ENCODE results near the gene IL17RB.

IL17RB gene

DNA sequence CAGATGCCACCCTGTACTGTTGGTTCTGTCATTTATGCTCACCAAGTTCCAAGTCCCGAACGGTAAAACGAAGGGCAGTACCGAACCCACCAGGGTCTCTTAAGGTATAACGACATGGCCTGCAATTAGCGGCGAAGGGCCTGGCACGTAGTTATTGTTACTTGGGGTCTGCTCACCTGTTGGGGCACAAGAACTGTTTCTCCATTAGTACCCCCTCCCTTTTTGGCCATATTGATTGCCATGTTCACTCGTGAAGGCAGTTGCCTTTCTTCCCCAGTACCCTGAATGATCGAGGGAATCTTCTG lies 435 bp downstream of the IL17RB start:
- 0 out of 2 replicates have a peak, but pooled peaks cover 3% of the 10 kb centered on the region for H3K36me3 ChIP-seq (ENCODE audit: low read length)
- H2AFZ ChIP-seq (ENCODE audit: low read depth, low read length, severe bottlenecking): peak overlapping the region; percentile 11
- H3K9ac ChIP-seq (ENCODE audit: low read length): peak overlapping the region; percentile 93
- H3K27me3 ChIP-seq (ENCODE audit: low read length): no peaks in the 10 kb centered on the region
- H3K4me3 ChIP-seq (ENCODE audit: insufficient read depth, low read length, poor library complexity, severe bottlenecking): peak overlapping the region; percentile 69
- peak overlapping the region; percentile 80 for H3K4me2 ChIP-seq (ENCODE audit: low read depth, low read length, poor library complexity, severe bottlenecking)
- TF ChIP-seq EZH2phosphoT487 (conservative IDR thresholded peaks at IDR 0.05; ENCODE audit: low read length): no peak
- TF ChIP-seq, protein P1, sequence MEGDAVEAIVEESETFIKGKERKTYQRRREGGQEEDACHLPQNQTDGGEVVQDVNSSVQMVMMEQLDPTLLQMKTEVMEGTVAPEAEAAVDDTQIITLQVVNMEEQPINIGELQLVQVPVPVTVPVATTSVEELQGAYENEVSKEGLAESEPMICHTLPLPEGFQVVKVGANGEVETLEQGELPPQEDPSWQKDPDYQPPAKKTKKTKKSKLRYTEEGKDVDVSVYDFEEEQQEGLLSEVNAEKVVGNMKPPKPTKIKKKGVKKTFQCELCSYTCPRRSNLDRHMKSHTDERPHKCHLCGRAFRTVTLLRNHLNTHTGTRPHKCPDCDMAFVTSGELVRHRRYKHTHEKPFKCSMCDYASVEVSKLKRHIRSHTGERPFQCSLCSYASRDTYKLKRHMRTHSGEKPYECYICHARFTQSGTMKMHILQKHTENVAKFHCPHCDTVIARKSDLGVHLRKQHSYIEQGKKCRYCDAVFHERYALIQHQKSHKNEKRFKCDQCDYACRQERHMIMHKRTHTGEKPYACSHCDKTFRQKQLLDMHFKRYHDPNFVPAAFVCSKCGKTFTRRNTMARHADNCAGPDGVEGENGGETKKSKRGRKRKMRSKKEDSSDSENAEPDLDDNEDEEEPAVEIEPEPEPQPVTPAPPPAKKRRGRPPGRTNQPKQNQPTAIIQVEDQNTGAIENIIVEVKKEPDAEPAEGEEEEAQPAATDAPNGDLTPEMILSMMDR (IDR thresholded peaks at IDR 0.05; ENCODE audit: insufficient read depth, low read length, poor library complexity, severe bottlenecking): no peak
- peak overlapping the region; percentile 98 for H3K27ac ChIP-seq (ENCODE audit: low read depth, low read length)
- H3K9me2 ChIP-seq (replicated peaks; ENCODE audit: insufficient read depth, low read length): no peaks in the 10 kb centered on the region
- H3K79me2 ChIP-seq (ENCODE audit: insufficient read depth, low read length): peaks cover 42% of the 10 kb centered on the region
- no peaks in the 10 kb centered on the region for H3K9me3 ChIP-seq (ENCODE audit: insufficient read depth, low read length)
- no peaks in the 10 kb centered on the region for H4K20me1 ChIP-seq (ENCODE audit: low read depth, low read length)
- peaks cover 34% of the 10 kb centered on the region for H3F3A ChIP-seq (ENCODE audit: insufficient read depth)

DNA sequence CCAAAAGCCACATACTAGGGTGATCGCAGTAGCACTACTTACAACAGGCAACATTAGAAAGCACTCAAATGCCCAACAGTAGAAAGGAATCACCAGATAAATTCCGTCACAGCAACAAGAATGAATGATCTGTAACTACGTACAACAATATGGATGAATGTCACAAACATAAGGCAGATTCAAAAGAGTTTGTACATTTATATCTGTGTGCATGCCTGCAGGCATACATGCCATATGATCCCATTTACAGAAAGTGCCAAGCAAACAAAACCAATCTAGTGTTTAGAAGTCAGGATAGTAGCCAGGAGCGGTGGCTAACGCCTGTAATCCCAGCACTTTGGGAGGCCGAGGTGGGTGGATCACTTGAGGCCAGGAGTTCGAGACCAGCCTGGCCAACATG lies 3.5 kb downstream of the IL17RB start:
- no peak overlapping the region for H3K4me3 ChIP-seq (ENCODE audit: insufficient read depth, low read length, poor library complexity, severe bottlenecking)
- H3K4me2 ChIP-seq (ENCODE audit: low read depth, low read length, poor library complexity, severe bottlenecking): no peak overlapping the region
- H4K20me1 ChIP-seq (ENCODE audit: low read depth, low read length): no peaks in the 10 kb centered on the region
- peaks cover 13% of the 10 kb centered on the region for H3F3A ChIP-seq (ENCODE audit: insufficient read depth)
- no peak overlapping the region for H3K27ac ChIP-seq (ENCODE audit: low read depth, low read length)
- H3K27me3 ChIP-seq (ENCODE audit: low read length): no peaks in the 10 kb centered on the region
- no peak overlapping the region for H3K9ac ChIP-seq (ENCODE audit: low read length)
- H3K79me2 ChIP-seq (ENCODE audit: insufficient read depth, low read length): peaks cover 28% of the 10 kb centered on the region
- no peaks in the 10 kb centered on the region for H3K9me2 ChIP-seq (replicated peaks; ENCODE audit: insufficient read depth, low read length)
- no peaks in the 10 kb centered on the region for H3K9me3 ChIP-seq (ENCODE audit: insufficient read depth, low read length)
- no peak overlapping the region for H2AFZ ChIP-seq (ENCODE audit: low read depth, low read length, severe bottlenecking)
- 0 out of 2 replicates have a peak, but pooled peaks cover 6% of the 10 kb centered on the region for H3K36me3 ChIP-seq (ENCODE audit: low read length)
- no peak for TF ChIP-seq EZH2phosphoT487 (conservative IDR thresholded peaks at IDR 0.05; ENCODE audit: low read length)
- TF ChIP-seq, protein P1 (IDR thresholded peaks at IDR 0.05; ENCODE audit: insufficient read depth, low read length, poor library complexity, severe bottlenecking): no peak

DNA sequence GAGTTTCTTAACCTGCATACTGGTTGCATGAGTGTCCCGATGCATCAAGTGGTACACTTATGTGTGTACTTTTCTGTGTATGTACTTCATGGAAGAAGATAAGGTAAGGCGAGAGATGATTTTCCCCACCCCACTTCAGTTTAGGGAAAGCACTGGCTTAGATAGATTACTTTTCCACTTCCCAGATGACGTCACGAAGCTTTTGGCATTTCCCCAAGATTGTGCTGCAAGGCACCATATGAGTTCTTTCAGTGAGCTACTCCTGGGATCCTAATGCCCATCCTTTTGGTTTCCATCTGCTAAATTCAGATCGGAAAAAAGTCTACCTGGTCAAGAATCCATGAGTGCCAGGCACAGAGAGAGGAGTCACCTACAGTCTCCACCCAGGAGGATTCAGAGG lies 4.5 kb downstream of the IL17RB start:
- H2AFZ ChIP-seq (ENCODE audit: low read depth, low read length, severe bottlenecking): no peak overlapping the region
- no peaks in the 10 kb centered on the region for H4K20me1 ChIP-seq (ENCODE audit: low read depth, low read length)
- H3K9ac ChIP-seq (ENCODE audit: low read length): no peak overlapping the region
- no peaks in the 10 kb centered on the region for H3K9me2 ChIP-seq (replicated peaks; ENCODE audit: insufficient read depth, low read length)
- H3K27me3 ChIP-seq (ENCODE audit: low read length): no peaks in the 10 kb centered on the region
- H3K4me3 ChIP-seq (ENCODE audit: insufficient read depth, low read length, poor library complexity, severe bottlenecking): no peak overlapping the region
- no peaks in the 10 kb centered on the region for H3K9me3 ChIP-seq (ENCODE audit: insufficient read depth, low read length)
- peaks cover 4% of the 10 kb centered on the region; the same call in 1 of the 2 replicates for H3F3A ChIP-seq (ENCODE audit: insufficient read depth)
- H3K27ac ChIP-seq (ENCODE audit: low read depth, low read length): no peak overlapping the region
- H3K36me3 ChIP-seq (ENCODE audit: low read length): 0 out of 2 replicates have a peak, but pooled peaks cover 6% of the 10 kb centered on the region
- TF ChIP-seq, protein P1 (IDR thresholded peaks at IDR 0.05; ENCODE audit: insufficient read depth, low read length, poor library complexity, severe bottlenecking): no peak
- peaks cover 28% of the 10 kb centered on the region for H3K79me2 ChIP-seq (ENCODE audit: insufficient read depth, low read length)
- H3K4me2 ChIP-seq (ENCODE audit: low read depth, low read length, poor library complexity, severe bottlenecking): no peak overlapping the region
